ENCODE measurements around the gene FBXL20.

DNA sequence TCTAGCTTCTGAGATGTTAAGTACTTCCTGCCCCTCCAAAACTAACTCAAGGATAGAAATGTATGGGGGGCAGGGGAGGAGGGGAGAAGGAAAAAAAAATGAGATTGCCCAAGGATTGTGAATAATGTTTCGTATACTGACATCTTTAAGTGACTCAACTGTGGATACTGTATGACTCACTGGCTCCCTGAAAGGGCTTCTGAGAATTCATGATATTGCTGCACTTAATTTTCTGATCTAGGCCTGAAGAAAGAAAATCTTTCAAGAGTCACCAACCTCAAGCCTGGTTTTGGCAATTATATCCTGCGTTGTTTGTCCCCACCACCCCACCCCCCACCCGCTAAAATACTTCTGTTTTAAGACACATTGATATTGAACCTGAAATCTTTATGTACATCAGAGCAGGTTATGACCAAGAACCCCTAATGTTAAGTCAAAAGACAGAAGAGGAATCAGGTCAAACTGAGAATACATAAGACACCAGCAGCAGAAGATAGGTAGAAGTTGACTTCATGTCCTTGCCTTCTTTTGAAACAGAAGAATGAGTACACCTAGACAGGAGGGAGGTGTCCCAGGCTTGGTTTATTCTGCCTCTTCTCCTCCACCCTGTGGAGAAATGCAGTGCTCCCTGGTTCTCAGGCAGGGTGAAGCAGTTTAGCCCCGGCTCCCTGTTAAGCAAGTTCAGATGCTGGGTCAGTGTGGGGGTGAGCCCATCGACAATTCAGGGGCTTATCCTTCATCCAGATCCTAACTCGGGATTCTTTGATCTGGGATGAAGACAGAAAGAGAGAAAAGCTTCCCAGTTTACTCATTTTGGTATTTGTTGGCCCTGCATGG is 3.3 kb upstream of the FBXL20 start:
- TF ChIP-seq, protein P1, sequence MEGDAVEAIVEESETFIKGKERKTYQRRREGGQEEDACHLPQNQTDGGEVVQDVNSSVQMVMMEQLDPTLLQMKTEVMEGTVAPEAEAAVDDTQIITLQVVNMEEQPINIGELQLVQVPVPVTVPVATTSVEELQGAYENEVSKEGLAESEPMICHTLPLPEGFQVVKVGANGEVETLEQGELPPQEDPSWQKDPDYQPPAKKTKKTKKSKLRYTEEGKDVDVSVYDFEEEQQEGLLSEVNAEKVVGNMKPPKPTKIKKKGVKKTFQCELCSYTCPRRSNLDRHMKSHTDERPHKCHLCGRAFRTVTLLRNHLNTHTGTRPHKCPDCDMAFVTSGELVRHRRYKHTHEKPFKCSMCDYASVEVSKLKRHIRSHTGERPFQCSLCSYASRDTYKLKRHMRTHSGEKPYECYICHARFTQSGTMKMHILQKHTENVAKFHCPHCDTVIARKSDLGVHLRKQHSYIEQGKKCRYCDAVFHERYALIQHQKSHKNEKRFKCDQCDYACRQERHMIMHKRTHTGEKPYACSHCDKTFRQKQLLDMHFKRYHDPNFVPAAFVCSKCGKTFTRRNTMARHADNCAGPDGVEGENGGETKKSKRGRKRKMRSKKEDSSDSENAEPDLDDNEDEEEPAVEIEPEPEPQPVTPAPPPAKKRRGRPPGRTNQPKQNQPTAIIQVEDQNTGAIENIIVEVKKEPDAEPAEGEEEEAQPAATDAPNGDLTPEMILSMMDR (IDR thresholded peaks at IDR 0.05), result no peak
- no peak for TF ChIP-seq POLR2A (IDR thresholded peaks at IDR 0.05)
